ENCODE results near the gene ARHGEF3.
A peak's percentile ranks its signal among the peaks of the same experiment; 100 is the strongest.
"Not testable (repeated sequence)": the region's sequence is repeated elsewhere in the genome, so short reads cannot be mapped to it uniquely, and the experiment has no call there.

ARHGEF3 gene

GRCh38 chr3:56763233-56763632, 38.5 kb downstream of the ARHGEF3 start:
- DNase-seq (ENCODE audit: extremely low read depth, low read depth) = no peak
- no peak overlapping the region for H3K4me3 ChIP-seq (replicated peaks; ENCODE audit: low read depth, low read length)
- TF ChIP-seq CTCF (IDR thresholded peaks at IDR 0.05; ENCODE audit: low read depth, low read length, missing control alignments) = no peak

- no peak for TF ChIP-seq CTCF (IDR thresholded peaks at IDR 0.05; ENCODE audit: low read depth, low read length, missing control alignments)
- DNase-seq (ENCODE audit: extremely low read depth, low read depth) = no peak
- H3K4me3 ChIP-seq (replicated peaks; ENCODE audit: low read depth, low read length) = no peak overlapping the region
These were observed 39.0 kb downstream of the ARHGEF3 start for GRCh38 chr3:56762718-56763117.

- no peak for TF ChIP-seq CTCF (IDR thresholded peaks at IDR 0.05; ENCODE audit: low read depth, low read length, missing control alignments)
- H3K4me3 ChIP-seq (replicated peaks; ENCODE audit: low read depth, low read length) = no peak overlapping the region
- no peak for DNase-seq (ENCODE audit: extremely low read depth, low read depth)
These were observed 39.7 kb downstream of the ARHGEF3 start for GRCh38 chr3:56761887-56762651.

GRCh38 chr3:56761023-56761422, 40.7 kb downstream of the ARHGEF3 start:
- TF ChIP-seq CTCF (IDR thresholded peaks at IDR 0.05; ENCODE audit: low read depth, low read length, missing control alignments) = no peak

GRCh38 chr3:56759532-56759931, 42.2 kb downstream of the ARHGEF3 start:
- TF ChIP-seq CTCF (IDR thresholded peaks at IDR 0.05; ENCODE audit: low read depth, low read length, missing control alignments) = no peak
- DNase-seq (ENCODE audit: extremely low read depth, low read depth) = no peak
- H3K4me3 ChIP-seq (replicated peaks; ENCODE audit: low read depth, low read length) = no peak overlapping the region

More at GRCh38 chr3:56761023-56761422, 40.7 kb downstream of the ARHGEF3 start:
- H3K4me3 ChIP-seq (replicated peaks; ENCODE audit: low read depth, low read length) = no peak overlapping the region
- no peak for DNase-seq (ENCODE audit: extremely low read depth, low read depth)

GRCh38 chr3:56758539-56758981, 43.2 kb downstream of the ARHGEF3 start:
- no peak overlapping the region for H3K4me3 ChIP-seq (replicated peaks; ENCODE audit: low read depth, low read length)
- TF ChIP-seq CTCF (IDR thresholded peaks at IDR 0.05; ENCODE audit: low read depth, low read length, missing control alignments) = no peak
- peak; percentile 92 for DNase-seq (ENCODE audit: extremely low read depth, low read depth)

GRCh38 chr3:56758042-56758441, 43.7 kb downstream of the ARHGEF3 start:
- DNase-seq (ENCODE audit: extremely low read depth, low read depth); H3K4me3 ChIP-seq (replicated peaks; ENCODE audit: low read depth, low read length): not testable (repeated sequence)
